HEK293 (cell line): Measurements from ENCODE around the gene HINFP.

Source experiments
- BCL11A ChIP-seq: fragments of 450-650 bp; formaldehyde crosslinking; IDR thresholded peaks from 2 replicates; pipeline ENCODE4 v1.5.1; 2016; ENCODE audit warnings: low read depth, missing biosample characterization, missing genetic modification characterization
- HOXA7 ChIP-seq: sonication (generic); formaldehyde crosslinking; IDR thresholded peaks from 2 replicates; pipeline ENCODE4 v1.8.1; 2022; ENCODE audit warnings: missing genetic modification reagents, borderline replicate concordance
- KLF9 ChIP-seq: fragments of 450-650 bp; formaldehyde crosslinking; IDR thresholded peaks from 2 replicates; pipeline ENCODE4 v1.5.1; 2016; ENCODE audit warnings: missing biosample characterization, missing genetic modification characterization, low read depth
- ZNF121 ChIP-seq: fragments of 450-650 bp; formaldehyde crosslinking; IDR thresholded peaks from 2 replicates; pipeline ENCODE4 v1.5.1; 2016; ENCODE audit warnings: missing biosample characterization, missing genetic modification characterization
- ZNF23 ChIP-seq: fragments of 450-650 bp; formaldehyde crosslinking; IDR thresholded peaks from 2 replicates; pipeline ENCODE4 v1.5.1; 2016; ENCODE audit warnings: missing biosample characterization, missing genetic modification characterization, borderline replicate concordance
- ZNF266 ChIP-seq: fragments of 450-650 bp; formaldehyde crosslinking; IDR thresholded peaks from 2 replicates; pipeline ENCODE4 v1.5.1; 2016; ENCODE audit warnings: missing biosample characterization, missing genetic modification characterization, low read depth
- ZNF747 ChIP-seq: fragments of 450-650 bp; formaldehyde crosslinking; IDR thresholded peaks from 2 replicates; pipeline ENCODE4 v1.5.1; 2016; ENCODE audit warnings: missing biosample characterization, missing genetic modification characterization
- ZNF837 ChIP-seq: fragments of 450-650 bp; formaldehyde crosslinking; IDR thresholded peaks from 2 replicates; pipeline ENCODE4 v1.5.1; 2016; ENCODE audit warnings: missing biosample characterization, missing genetic modification characterization
- TF ChIP-seq, protein P1 (sequence below): fragments of 450-650 bp; formaldehyde crosslinking; IDR thresholded peaks from 2 replicates; pipeline ENCODE4 v1.5.1; 2016; ENCODE audit warnings: missing biosample characterization, missing genetic modification characterization
- TF ChIP-seq, protein P2 (sequence below): sonication (generic); formaldehyde crosslinking; IDR thresholded peaks from 2 replicates; pipeline ENCODE4 v1.8.1; 2022; ENCODE audit warnings: mild to moderate bottlenecking, moderate library complexity, missing genetic modification reagents
- TF ChIP-seq, protein P3 (sequence below): fragments of 450-650 bp; formaldehyde crosslinking; IDR thresholded peaks from 2 replicates; pipeline ENCODE4 v1.5.1; 2016; ENCODE audit warnings: missing biosample characterization, missing genetic modification characterization

DNA sequence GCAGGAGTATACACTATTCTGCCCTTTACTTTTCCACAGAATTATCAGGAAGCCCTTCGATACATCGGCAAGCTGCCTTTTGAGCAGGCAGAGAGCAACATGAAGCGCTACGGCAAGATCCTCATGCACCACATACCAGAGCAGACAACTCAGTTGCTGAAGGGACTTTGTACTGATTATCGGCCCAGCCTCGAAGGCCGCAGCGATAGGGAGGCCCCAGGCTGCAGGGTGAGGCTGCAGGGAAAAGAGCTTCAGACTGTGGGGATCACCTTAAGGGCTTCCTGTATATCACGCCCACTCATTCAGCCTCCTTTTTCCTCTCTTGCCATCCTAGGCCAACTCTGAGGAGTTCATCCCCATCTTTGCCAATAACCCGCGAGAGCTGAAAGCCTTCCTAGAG, 43.5 kb upstream of the HINFP start:
- TF ChIP-seq, protein P1, sequence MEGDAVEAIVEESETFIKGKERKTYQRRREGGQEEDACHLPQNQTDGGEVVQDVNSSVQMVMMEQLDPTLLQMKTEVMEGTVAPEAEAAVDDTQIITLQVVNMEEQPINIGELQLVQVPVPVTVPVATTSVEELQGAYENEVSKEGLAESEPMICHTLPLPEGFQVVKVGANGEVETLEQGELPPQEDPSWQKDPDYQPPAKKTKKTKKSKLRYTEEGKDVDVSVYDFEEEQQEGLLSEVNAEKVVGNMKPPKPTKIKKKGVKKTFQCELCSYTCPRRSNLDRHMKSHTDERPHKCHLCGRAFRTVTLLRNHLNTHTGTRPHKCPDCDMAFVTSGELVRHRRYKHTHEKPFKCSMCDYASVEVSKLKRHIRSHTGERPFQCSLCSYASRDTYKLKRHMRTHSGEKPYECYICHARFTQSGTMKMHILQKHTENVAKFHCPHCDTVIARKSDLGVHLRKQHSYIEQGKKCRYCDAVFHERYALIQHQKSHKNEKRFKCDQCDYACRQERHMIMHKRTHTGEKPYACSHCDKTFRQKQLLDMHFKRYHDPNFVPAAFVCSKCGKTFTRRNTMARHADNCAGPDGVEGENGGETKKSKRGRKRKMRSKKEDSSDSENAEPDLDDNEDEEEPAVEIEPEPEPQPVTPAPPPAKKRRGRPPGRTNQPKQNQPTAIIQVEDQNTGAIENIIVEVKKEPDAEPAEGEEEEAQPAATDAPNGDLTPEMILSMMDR (tag by site-specific recombination), result no peak
- TF ChIP-seq ZNF266 (tag by site-specific recombination) (no peak), ZNF23 (tag by site-specific recombination) (no peak), ZNF121 (tag by site-specific recombination) (no peak), BCL11A (tag by site-specific recombination) (no peak), ZNF837 (no peak), ZNF747 (tag by site-specific recombination) (no peak), HOXA7 (CRISPR knock-in tag) (no peak), KLF9 (tag by site-specific recombination) (no peak)
- TF ChIP-seq, protein P2, sequence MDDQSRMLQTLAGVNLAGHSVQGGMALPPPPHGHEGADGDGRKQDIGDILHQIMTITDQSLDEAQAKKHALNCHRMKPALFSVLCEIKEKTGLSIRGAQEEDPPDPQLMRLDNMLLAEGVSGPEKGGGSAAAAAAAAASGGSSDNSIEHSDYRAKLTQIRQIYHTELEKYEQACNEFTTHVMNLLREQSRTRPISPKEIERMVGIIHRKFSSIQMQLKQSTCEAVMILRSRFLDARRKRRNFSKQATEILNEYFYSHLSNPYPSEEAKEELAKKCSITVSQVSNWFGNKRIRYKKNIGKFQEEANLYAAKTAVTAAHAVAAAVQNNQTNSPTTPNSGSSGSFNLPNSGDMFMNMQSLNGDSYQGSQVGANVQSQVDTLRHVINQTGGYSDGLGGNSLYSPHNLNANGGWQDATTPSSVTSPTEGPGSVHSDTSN (CRISPR knock-in tag), result no peak
- TF ChIP-seq, protein P3, sequence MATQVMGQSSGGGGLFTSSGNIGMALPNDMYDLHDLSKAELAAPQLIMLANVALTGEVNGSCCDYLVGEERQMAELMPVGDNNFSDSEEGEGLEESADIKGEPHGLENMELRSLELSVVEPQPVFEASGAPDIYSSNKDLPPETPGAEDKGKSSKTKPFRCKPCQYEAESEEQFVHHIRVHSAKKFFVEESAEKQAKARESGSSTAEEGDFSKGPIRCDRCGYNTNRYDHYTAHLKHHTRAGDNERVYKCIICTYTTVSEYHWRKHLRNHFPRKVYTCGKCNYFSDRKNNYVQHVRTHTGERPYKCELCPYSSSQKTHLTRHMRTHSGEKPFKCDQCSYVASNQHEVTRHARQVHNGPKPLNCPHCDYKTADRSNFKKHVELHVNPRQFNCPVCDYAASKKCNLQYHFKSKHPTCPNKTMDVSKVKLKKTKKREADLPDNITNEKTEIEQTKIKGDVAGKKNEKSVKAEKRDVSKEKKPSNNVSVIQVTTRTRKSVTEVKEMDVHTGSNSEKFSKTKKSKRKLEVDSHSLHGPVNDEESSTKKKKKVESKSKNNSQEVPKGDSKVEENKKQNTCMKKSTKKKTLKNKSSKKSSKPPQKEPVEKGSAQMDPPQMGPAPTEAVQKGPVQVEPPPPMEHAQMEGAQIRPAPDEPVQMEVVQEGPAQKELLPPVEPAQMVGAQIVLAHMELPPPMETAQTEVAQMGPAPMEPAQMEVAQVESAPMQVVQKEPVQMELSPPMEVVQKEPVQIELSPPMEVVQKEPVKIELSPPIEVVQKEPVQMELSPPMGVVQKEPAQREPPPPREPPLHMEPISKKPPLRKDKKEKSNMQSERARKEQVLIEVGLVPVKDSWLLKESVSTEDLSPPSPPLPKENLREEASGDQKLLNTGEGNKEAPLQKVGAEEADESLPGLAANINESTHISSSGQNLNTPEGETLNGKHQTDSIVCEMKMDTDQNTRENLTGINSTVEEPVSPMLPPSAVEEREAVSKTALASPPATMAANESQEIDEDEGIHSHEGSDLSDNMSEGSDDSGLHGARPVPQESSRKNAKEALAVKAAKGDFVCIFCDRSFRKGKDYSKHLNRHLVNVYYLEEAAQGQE (tag by site-specific recombination), result no peak
